ENCODE results near the gene PRKAG2.
"Not testable (repeated sequence)": the region's sequence is repeated elsewhere in the genome, so short reads cannot be mapped to it uniquely, and the experiment has no call there.

Gene PRKAG2

DNA sequence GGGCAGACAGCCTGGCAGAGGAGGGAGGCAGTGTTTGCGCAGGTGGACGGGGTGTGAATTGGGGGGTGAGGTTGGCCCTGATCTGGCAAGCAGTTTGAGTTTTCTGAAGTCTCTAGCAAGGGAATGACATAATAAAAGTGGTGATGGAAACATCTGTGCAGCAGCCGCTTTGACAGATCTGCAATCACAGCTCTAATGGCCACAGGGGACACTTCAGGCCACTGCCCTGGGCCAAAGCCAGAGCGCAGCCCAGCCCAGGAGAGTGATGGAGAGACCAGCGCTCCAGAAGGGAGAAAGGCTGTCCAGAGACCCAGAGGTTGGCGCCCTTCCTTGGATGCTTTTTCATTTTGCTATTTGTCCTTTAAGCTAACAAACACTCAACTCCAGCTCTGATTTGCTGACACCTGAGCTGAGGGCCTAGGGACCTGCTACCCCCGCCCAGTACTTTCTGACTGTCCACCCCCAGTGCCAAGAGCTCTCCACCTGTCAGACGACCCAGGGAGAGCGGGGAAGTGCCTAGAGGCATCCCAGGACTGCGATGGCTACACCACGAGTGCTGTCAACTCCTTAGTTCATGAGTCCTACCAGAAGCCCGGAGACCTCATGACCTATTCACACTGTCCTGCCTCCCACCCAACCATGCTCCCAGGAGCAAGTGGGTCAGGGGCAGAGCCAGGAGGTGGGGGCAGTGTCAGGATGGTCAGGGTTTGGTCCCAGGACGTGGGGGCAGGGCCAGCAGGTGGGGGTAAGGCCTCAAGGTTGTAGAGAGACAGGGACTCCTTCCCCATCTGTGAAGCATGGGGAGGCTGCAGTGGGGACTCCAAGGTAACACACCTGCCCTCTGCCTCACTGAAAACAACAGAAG, 112.6 kb downstream of the PRKAG2 start:
- DNase-seq (ENCODE audit: low read depth) = no peak

DNA sequence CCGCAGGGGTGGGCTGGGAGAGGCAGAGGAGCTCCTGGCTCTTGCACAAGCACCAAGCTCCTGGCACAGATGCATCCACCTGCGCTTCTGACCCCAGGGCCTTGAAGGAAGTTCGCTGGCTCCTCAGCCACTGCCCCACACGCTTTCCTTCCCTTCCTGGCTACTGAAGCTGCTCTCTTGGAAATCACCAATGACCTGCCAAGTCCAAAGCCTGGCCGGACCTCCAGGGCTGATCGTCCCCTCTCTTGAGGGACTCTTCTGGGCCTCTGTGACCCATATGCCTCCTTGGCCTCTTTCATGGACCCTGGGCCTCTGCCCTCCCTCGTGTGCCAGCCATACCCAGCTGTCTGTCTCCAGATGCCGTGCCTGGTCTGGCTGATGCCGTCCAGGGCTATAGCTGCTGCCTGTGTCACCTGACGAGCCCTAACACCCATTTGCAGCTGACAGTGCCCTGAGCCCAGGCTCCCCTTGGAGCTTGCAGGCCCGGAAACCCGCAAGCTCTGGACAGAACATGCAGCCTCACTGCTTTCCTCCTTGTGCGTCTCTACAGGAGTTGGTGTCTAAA, 113.4 kb downstream of the PRKAG2 start:
- no peak for DNase-seq (ENCODE audit: low read depth)

DNA sequence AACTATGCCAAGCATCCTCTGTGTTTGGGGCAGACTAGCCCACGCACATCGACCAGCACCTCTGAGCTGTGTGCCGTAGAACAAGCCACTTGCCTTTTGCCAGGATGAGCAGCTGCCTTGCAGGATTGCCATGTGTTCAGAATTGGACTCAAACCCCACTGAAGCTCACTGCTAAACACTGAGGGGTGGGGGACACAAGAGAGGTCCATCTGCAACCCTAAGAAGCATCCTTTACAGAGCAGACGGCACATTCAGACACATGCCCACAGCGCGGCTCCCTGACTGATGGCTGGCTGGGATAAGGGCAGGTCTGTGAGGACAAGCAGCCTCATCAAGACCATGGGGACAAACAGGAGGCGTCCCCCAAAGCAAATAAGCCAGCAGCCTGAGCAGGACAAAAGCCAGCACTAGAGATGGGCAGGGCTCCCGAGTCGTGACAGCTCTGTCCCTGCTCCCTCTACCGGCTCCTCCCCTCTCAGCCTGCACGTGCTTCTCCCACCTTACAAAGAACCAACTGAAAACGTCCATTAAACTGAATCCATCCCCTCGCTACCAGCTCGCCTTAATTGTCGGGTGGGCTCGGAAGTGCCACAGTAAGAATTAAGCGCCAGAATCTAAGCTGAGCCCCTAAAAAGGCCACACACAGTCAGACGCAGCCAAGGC, 114.2 kb downstream of the PRKAG2 start:
- no peak for DNase-seq (ENCODE audit: low read depth)

DNA sequence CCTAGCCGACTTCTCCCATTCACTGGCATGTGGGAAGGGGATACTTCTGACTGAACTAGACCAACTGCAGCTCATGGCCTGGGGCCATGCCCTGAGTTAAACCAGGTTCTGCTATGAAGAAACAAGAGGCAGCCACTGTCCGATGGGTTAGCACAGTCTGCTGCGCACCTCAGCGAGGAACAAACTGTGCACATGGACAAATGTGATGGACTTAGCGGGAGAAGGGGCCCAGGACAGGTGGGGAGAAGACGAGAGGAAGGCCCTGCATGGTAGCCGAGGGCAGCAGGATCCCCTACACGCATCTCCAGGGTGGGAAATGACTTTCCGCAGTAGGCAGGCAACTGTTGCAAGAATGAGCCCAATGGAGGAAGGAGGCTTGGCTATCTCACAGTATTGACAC, 115.0 kb downstream of the PRKAG2 start:
- DNase-seq (ENCODE audit: low read depth) = no peak

DNA sequence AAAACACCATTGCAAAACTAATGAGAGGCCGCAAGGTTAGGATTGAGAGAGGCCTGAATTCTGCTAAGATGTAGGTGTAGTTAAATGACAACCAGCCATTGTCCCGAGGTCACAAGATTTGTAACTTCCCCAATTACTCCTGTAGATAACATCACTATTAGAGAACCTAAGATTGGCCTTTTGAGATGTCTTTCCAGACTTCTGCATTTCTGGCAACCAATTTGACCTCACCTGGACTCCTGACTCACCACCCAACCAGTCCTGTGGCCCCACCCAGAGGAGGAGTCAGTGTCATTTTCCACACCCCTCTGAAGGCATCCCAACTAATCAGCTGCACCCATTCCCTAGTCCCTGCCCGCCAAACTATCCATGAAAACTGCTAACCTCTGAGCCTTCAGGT, 115.7 kb downstream of the PRKAG2 start:
- DNase-seq (ENCODE audit: low read depth) = no peak

DNA sequence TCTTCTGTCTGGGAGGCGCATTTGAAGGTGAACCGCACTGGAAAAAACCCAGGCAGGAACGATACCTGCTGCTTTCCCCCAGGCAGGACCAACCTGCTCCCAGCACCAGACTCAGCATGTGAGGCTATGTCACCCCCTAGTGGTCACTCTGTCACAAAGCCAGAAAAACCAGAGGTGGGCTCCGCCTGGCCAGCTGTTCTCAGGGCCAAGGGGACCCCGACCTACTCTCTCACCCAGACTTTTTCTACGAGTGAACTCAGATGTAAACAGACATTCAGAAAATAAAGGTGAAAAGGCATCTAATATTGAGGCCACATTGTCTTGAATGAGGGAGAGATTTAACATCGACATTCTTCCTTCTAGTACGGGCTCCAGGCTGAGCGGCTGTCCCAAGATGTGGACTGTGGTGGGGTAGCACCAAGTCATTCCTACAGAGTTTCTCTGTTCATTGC, 117.3 kb downstream of the PRKAG2 start:
- no peak for DNase-seq (ENCODE audit: low read depth)

DNA sequence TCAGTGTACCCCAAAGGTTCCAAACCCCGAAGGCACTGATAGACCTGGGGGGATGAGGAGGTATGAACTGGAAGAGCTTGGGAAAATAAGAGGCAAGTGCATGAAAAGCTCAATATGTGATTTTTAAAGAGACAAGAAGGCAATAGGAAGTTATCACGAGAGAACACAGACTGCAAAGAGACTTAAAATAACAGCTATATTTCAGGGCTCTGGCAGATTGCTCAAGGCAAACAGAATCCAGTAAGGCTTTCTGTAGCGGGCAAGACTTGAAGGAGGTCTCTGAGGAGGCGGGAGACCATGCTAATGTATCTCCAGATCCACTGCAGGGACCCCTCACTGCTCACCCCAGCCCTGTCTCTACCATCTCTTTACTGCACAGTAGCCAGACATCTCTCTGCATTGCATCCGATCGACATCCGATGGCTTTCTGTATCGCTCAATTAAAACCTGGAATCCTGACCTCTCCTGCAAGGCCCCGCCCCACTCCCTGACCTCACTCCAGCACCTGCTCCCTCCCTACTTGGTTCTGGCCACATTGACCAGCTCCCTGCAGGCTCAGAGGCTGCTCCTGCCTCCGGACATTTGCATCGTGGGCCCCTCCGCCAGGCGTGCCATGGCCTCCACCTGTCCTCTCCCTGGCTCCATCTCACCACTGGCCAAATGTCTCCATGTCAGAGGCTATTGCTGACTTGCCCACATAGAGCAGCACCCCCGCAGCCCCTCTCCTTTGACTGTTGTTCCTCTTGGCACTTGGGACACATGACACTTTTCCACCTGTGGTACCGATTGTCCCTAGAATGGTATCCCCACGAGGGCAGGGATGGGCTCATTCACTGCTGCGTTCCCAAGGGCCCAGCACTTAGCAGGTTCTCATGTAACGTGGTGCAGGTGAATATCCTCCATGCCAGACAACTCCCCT, 118.0 kb downstream of the PRKAG2 start:
- DNase-seq (ENCODE audit: low read depth) = no peak

DNA sequence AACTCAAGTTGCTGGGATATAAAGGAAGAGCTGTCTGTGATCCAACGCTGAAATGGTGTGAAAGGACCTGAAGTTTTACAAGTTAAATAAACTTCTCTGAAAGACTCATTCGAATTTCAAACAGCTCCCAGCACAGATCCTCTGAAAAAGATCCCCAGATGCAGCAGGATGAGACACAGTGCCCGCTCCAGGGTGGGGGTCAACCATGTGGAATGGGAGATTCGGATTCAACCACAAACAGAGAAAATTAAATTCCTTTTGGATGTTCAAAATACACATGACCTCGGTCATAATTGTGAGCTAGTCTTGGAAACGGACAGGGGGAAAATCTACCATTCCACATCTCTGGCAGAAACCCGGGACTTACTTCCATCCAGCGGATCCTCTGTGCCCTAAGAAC, 119.6 kb downstream of the PRKAG2 start:
- DNase-seq (ENCODE audit: low read depth) = no peak

DNA sequence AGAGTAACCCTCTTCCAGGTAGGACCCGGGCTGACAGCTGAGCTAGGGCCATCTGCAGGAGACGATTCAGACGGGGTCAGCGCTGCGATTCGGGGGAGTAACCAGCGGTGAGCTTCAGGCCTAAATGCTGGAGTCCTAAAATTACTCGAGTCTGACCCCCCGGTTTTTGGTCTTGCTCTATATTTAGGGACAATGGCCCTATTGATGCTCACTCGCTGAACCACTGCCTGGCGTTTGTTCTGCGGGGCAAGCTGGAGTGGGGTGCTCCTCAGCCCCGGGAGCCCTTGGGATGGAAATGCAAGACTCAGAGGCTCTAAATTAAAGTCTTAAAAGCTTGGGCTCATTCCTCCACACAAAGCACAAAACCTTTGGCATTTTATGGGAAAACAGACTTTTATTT, 120.0 kb downstream of the PRKAG2 start:
- DNase-seq (ENCODE audit: low read depth) = no peak

DNA sequence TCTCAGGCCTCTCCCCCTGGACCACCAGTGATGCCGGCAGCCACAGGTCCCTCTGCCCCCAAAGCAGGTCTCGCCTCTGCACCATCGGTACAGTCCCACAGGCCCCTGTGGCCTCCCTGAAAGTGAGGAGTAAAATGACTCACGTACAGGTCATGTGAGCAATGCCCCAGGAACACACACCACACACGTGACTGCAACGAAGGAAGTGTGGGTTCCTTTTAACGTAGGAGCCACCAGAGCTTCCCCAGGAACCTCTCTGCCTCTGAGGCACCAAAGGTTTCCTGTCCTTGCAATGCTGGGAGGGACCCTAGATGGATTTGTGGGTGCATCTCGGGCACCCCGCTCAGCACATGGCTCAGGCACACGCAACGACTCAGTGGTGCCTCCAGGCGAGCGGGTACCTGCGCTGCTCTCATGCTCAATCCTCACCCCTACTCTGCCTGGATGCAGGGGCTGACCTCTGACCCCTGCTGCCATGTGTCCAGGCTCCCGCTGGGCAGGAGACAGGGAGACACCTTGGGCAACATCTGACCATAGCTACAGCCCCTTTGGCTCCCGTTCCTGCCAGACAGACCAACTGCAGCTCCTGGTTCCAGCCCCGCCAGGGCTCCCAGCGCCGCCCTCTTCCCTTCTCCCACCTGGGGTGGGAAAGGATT, 120.7 kb downstream of the PRKAG2 start:
- DNase-seq (ENCODE audit: low read depth) = no peak

DNA sequence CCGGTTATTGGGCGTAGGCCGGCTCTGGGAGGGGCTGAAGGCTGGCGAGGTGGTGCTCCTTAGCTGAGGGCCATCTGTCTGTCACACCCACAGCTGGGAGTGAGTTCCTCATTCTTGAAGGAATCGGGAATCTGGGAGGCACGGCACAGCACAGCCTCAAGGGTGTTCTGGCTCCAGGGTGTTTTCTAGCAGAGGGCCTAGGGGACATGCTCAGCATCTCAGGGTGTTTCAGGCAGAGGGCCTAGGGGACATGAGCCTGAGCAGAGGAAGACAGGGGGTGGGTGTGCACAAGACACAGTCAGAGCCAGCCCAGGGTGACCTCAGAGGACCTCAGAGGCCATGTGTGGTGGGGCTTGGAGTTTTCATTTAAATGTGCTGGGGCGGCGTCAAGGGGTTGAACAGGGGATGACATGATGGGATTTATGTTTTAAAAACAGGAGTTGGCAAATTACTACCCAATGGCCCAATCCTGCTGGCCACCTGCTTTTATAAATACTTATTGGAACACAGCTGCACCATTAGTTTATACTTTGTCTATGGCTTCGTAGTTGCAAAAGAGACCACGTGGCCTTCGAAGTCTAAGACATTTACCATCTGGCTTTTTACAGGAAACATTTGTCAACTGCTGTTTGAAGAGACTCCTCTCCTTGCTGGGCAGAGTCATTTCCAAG, 121.6 kb downstream of the PRKAG2 start:
- no peak for DNase-seq (ENCODE audit: low read depth)

DNA sequence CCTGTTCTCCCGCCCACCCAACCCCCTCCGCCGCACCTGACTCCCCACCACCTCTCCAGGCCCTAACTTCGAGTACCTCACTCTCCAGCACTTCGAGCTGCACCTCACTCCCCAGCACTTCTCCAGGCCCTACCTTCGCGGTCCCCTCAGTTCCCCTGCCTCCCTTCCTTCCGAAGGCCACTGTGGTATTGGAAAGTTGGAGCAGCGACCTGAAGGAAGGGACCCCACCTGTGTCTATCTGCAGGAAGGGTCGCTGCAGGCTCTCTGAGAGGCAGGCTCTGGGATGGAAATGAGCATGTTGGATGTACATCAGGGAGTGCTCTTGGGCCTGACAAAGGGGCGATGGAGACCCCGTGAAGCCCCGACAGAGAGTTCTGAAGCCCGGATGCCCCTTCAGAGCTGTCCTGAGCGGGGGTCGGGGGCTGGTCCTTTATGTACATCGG, 122.2 kb downstream of the PRKAG2 start:
- DNase-seq (ENCODE audit: low read depth) = no peak

DNA sequence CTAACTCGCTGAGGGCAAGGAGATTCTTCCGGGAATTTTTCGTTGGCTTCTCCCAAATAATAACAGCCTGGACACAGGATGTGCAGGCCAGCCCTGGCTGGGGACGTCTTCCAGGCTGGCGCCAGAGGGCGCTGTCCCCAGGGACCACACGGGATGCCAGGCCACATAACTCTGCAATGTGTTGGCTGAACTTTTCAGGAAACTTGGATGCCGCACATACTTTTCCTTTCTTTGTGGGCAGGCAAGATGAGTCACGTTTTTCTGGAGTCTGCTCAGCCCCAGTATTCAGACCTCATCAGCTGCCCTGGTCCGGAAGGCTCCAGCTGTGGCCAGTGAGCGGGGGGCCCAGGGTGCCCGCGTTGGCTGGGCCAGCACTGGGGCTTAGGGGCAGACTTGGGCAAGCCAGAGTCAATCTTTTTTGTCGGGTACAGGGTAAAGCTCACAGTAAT, 122.7 kb downstream of the PRKAG2 start:
- DNase-seq (ENCODE audit: low read depth) = no peak

DNA sequence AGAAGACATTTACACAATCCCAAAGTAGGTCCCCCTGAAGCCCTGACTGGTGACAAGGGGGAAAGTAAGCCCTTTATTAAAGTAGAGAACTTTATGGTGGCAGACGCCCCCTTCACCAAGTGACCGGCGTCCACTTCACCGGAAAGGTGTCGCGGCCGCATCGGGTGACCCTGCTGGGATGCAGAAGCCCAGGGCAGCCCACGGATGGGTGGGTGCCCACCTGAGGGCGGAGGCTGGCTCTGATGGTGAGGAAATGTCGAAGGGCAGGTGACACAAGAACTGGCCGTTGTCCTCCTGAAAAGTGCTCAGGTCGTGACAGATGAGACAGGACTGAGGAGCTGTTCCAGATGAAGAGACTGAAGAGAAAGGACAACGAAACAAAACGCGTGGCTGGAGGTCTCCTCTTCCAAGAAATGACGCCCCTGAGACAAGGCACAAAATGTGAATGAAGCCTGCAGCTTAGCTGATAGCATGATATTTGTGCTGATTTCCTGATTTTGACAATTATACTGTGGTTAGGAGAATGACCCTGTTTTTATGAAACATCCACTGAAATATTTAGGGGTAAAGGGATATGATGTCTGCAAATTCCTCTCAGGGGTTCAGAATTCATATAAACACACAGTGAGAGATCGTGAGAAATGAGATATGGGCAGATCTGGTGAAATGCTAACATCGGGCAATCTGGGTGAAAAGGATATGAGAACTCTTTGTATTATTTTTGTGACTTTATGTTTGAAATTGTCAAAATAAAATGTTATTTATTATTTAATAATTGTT, 123.9 kb downstream of the PRKAG2 start:
- no peak for DNase-seq (ENCODE audit: low read depth)

DNA sequence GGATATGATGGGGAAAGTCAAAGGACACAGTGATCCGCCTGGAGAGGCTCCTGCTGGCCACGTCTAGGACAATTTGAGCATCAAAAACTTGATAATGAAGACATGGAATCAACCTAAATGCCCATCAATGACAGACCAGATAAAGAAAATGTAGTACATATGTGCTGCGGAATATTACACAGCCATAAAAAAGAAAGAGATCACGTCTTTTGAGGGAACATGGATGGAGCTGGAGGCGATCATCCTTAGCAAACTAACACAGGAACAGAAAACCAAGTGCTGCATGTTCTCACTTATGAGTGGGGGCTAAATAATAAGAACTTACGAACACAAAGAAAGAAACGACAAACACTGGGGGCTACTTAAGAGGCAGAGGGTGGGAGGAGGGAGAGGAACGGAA, 124.9 kb downstream of the PRKAG2 start:
- no peak for DNase-seq (ENCODE audit: low read depth)

DNA sequence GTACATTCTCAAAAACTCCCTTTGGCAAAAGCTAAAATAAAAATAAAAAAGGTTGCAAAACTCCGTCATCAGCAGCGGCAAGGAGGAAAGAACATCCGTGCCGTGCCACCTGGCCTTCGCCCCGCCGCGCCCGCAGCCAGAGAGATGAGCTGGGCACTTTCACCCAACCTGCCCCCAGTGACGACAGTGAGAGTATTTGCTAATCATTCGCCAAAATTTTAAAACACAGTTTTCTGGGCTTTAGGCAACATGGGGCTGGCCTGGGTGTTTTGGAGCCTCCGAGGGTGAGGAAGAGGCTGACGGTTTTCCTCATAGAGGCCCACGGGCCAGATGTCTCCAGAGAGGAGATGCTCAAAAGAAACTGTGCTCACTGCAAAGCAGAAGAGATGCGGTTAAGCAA, 128.2 kb downstream of the PRKAG2 start:
- no peak for DNase-seq (ENCODE audit: low read depth)

DNA sequence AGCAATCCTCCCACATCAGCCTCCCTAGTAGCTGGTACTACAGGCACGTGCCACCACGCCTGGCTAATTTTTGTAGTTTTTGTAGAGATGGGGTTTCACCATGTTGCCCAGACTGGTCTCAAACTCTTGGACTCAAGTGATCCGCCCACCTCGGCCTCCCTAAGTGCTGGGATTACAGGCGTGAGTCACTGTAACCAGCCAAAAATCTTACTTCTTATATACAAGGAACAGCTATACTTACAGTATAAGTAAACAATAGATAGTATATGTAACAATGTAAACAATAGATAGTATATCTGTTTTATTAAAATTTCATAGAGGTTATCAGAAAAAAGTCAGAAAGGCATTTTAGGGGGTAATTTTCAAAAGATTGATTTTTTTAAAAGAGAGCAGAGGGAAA, 128.9 kb downstream of the PRKAG2 start:
- DNase-seq (ENCODE audit: low read depth) = not testable (repeated sequence)

DNA sequence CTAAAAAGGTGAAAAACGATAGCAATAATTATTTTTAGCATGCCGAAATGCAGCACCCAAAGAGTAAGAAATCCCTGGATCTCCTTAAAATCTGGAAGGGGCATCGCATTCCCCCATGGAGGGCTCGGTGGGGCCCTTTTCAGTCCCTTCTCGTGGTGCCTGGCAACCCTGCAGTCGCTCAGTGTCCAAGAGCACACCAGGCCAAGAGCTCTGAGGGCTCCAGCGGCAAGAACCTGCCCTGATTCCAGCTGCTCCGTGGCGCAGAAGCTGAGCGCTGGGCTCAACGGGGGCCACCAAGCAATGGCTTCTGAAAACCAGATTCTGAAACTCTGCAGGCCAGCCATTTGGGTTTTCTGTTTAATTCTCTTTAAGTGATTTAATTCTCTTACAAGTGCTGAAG, 131.2 kb downstream of the PRKAG2 start:
- DNase-seq (ENCODE audit: low read depth) = no peak

DNA sequence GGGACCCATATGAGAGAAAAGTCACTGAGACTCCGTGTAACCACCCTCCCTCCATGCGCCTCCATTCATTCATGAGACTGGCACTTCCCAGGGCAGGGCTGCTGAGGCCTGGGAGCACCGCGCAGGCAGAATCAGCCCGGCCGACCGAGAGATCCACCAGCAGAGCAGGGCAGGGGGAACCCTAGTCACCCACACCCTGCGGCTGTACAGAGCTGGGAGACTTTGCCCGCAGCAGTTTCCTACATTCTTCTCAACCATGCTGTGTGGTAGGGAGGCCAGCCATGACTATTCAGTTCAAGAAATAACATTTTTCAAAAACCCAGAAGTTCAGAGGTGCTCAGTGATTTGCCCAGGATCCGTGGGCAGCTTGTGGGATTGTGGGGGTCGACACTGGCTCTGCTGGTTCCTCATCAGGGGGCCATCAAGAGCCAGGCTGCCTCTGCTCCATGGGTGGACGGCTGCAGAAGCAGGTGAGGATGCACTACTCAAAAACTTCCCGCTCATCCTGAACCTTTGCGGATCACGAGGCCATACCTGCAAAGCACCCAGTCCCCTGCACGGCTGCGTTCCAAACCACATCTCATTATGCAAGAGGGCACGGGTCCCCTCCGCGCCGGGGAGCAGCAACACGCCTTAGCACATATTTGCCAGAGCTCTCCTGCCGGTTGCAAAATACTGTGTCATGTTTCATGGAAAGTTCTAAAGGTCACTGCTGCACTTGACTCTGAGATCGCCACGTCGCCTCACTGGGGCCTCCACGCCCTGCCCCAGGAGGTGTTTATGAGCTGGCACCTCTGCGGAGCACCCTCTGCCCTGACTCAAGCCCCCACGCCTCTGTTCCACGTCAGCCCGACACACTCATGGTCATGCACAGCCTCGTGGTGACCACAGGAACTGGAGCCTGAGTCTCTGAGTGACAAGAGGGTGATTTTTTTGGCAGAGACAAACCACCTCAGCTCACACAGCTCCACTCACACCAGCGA, 132.0 kb downstream of the PRKAG2 start:
- DNase-seq (ENCODE audit: low read depth) = no peak
